GM18511 (cell line): ENCODE results near the gene CUL4A.
"Not testable (repeated sequence)": the region's sequence is repeated elsewhere in the genome, so short reads cannot be mapped to it uniquely, and the experiment has no call there.

Source experiments
- ATAC-seq: cut with Tn5 transposase; IDR thresholded peaks from one replicate; pipeline ENCODE4 v1.9.1; 2021; ENCODE audit warnings: mild to moderate bottlenecking, moderate library complexity; ENCODE audit not compliant: unreplicated experiment

The CUL4A gene

DNA sequence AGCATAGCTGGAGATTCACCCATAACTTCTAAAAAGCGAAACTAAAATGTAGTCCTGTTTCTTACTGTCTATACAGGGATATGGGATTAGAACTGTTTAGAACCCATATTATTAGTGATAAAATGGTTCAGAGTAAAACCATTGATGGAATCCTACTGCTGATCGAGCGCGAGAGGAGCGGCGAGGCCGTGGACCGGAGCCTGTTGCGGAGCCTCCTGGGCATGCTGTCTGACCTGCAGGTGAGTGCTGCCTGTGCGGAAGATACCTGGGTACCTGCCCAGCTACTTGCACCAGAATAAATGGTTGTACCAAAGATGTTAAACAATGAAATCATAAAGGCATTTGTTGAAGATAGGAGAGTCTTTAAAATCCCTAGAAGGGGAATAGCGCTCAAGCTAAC lies 23.7 kb downstream of the CUL4A start:
- no peak for ATAC-seq

DNA sequence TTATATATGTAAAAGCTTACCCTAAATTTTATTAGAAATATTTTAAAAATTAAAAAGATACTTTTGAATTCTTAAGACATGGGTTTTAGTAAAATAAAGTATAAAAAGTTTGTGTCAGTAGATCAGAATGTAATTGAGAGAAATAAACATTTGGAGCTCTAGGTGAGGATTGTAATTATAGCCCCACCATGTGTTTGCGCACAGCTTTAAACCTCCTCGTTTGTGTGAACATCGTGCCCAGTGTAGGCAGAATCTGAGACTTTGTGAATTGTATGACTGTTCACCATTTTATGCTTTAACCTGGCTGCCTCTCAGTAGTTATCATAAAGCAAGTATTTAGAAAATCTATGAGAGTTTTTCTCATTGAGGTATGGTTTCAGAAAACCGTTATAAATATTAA lies 29.1 kb downstream of the CUL4A start:
- ATAC-seq: no peak

DNA sequence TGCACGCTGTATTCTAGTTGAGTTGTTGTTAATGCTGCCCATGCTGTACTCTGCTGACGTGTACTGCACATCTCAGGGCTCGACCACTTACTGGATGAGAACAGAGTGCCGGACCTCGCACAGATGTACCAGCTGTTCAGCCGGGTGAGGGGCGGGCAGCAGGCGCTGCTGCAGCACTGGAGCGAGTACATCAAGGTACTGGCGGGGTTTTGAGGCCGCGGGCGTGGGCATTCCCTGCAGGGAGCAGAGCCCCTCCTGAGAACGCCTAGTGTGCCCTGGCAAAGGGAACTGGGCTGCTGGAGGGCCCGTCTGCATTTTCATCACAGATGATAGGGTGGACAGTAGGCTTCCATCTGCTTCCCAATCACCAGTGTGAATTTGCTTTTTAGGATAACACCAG lies 29.9 kb downstream of the CUL4A start:
- no peak for ATAC-seq

DNA sequence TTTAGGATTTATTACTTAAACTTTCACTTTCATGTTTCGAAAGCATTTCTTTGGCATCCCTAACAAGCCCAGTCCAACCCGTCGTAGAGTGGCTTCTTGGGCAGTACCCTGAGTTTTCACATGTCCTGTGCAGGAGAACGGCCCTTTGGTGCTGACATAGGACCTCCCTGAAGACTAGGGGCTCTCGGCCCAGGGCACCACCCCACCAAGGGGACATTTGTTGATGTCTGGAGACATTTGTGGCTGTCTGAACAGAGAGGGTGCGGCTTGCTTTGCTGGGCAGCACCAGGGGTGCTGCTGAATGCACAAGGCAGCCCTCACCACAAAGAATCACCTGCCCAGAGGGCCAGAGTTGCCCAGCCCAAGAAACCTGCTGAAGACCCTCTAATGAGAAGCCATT lies 30.6 kb downstream of the CUL4A start:
- no peak for ATAC-seq

- ATAC-seq: not testable (repeated sequence)
These were observed 32.2 kb downstream of the CUL4A start for GRCh38 chr13:113241623-113242022.

DNA sequence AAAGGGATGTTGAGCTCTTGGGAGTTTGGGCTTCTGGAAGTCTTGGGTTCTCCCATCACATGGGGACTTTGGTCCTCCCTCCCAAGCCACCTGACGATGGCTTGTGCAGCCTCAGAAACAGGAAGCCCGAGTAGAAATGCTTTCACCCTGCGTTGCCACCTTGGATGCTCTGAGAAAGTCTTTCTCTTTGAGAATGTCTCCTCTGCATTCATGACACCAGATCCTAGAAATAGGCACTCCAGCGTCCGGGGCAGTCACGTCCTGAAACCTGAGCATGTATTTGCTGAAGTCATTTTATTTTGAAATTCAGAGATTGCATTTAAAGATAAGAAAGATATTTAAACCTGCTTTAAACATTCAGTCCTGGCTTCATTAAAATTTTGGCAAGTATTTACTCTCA lies 34.4 kb downstream of the CUL4A start:
- ATAC-seq: no peak

- ATAC-seq: no peak
These were observed 36.7 kb downstream of the CUL4A start for GRCh38 chr13:113245849-113246796.

GRCh38 chr13:113252516-113253095 lies 43.2 kb downstream of the CUL4A start:
- ATAC-seq: no peak

GRCh38 chr13:113257908-113258307 lies 48.5 kb downstream of the CUL4A start:
- not testable (repeated sequence) for ATAC-seq

GRCh38 chr13:113258321-113259054 lies 49.1 kb downstream of the CUL4A start:
- ATAC-seq: no peak

DNA sequence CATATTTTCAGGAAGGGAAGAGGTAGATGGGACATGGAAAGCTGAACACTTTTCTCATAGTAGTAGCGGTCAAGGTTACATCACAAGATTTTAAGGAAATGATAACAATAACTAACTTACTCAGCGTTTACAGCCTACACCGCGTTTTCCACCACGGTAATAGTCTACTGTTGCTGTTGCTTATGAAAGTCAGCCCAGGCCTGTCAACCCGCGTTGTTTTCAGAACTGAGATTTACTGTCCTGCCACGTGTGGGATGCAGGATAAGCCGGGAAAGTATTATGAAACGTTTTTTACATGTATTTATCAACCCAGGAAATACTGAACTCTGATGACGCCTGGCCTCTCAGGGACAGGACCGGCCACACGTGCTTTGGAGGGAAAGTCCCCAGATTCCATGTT lies 51.6 kb downstream of the CUL4A start:
- no peak for ATAC-seq

DNA sequence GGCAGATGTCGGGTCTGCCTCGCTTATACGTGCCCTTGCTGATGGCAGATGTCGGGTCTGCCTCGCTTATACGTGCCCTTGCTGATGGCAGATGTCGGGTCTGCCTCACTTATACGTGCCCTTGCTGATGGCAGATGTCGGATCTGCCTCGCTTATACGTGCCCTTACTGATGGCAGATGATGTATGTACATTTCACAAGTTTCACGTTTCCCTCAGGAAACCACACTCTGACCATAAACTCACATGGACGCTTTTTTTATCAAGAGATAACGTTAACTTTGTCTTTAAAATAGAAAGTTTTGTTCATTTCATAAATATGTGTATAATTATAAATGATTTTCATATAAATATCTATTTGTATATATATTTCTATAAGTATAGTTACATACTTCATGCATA lies 53.6 kb downstream of the CUL4A start:
- ATAC-seq: not testable (repeated sequence)

- ATAC-seq: no peak
These were observed 58.4 kb downstream of the CUL4A start for GRCh38 chr13:113267642-113268405.

- ATAC-seq: no peak
These were observed 62.6 kb downstream of the CUL4A start for GRCh38 chr13:113272031-113272430.

GRCh38 chr13:113272701-113273181 lies 63.3 kb downstream of the CUL4A start:
- ATAC-seq: no peak

DNA sequence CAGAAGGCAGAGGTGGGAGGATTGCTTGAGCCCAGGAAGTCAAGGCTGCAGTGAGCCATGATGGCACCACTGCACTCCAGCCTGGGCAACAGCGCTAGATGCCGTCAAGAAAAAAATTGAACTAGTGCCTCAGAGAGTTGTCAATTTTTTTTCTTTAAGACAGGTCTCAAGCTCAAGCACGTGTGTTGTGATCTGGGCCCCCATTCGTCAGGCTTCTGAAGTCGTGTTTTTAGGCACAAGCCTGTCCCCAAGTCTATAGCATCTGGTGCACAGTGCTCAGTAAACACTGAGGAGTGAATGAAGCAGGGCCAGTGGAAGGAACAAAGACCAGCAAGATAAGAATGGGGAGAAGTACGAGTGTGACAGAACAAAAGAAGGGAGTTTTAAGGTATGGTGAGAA lies 63.9 kb downstream of the CUL4A start:
- ATAC-seq: no peak

DNA sequence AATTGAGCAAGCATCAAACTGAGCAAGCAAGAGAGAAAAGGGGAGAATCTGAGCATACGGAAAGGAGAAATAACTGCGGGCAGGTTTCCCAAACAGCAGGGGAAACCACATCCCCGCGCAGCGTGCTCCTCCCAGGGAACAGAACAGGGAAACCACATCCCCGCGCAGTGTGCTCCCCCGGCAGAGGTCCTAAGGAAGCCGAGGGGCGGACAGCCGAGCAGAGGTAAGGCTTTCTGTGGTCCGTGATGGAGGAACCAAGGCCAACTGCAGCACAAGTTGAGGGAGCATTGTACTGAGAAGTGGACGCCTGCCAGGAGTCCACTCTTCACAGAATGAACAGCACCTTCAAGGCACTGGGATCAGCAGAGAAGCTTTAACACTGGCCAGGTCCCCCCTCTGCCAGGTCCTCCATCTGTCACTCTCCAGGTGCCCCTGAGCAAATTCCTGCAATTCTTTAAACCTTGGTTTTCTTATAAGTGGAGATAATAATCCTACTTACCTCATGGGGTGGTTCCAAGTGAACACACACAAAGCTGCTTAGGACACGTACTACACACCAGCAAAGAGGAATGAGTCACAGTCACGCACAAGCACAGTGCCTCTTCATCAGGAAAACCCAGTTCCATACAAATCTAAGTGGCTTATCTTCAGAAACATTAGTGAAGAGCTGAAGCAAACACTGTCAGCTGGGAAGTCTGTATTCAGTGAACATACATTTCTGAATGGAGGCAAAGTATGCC lies 64.6 kb downstream of the CUL4A start:
- no peak for ATAC-seq

DNA sequence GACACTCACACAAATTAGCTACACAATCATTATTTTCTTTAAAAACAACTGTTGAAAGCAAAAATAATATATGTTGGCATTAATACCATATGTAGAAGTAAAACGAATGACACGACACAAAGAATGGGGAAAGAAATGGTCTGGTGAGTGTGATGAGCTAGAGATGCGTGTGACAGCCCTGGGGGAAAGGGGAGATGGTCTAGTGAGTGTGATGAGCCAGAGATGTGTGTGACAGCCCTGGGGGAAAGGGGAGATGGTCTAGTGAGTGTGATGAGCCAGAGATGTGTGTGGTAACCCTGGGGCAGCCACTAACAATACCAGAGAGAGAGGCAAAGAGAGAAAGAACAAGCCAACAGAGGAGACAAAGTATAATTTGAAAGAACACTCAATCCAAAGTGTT lies 65.3 kb downstream of the CUL4A start:
- ATAC-seq: no peak

DNA sequence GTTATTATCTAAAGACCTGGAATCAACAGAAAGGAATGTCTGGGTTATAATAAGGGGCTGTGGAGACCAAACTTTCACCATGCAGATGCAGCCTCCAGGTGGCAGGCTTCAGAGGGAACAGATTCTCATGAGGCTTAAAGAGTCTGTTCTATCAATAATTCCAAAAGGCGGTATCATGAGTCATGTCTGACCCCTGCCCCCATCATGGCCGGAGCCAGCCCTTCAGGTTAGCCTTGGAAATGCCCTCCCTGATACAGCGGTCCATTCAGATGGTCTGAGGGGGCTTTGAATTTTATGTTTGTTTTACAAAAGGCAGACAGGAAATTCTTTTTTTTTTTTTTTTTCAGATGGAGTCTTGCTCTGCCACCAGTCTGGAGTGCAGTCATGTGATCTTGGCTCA lies 66.0 kb downstream of the CUL4A start:
- peak; percentile 62 for ATAC-seq

DNA sequence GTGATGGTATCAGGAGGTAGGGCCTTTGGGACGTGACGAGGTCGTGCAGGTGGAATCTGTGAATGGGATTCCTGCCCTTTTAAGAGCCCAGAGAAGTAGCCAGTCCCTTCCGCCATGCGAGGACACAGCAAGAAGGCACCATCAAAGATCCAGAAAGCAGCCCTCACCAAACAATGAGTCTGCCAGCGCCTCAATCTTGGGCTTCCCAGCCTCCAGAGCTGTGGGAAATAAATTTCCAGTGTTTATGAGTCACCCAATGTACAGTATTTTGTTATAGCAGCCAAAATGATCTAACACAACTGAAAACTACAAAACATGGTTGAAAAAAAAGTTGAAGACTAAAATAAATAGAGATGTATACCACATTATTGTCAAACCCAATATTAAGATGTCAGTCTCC lies 70.7 kb downstream of the CUL4A start:
- no peak for ATAC-seq
